IMR-90 (cell line): ENCODE measurements around the gene PALLD. TPM values are rescaled to one million over a fixed set of nuclear protein-coding genes. Genes with fewer than 3 reads are reported as not detected.

Experiments
- ATAC-seq: fragments of 200-7000 bp; cut with Tn5 transposase; 2 replicates; pipeline ENCODE4 v1.9.1; 2020; ENCODE audit warnings: low read depth, mild to moderate bottlenecking, moderate library complexity
- BruUV-seq: library from RNA; stranded (reverse); fragments of 400-500 nt; replicated peaks from 2 replicates; lab custom pipeline; 2021; lab: Mats Ljungman, UMichigan
- CTCF ChIA-PET: fragments of 300-600 bp; formaldehyde crosslinking; extraction: SDS; loops from one replicate; lab custom pipeline; 2021; ENCODE audit warnings: antibody characterized with exemption; lab: Yijun Ruan, JAX
- POLR2A ChIA-PET: fragments of 300-600 bp; sonication (Branson Sonifier 250); formaldehyde crosslinking; loops from one replicate; lab custom pipeline; 2022; ENCODE audit warnings: antibody characterized with exemption; ENCODE audit not compliant: unreplicated experiment; lab: Charles Lee
- DNase-seq: peaks from one replicate; pipeline ENCODE4 v3.0.0; 2013
- H2AFZ ChIP-seq: replicated peaks from 2 replicates; pipeline ENCODE3; 2013; ENCODE audit warnings: low read length, mild to moderate bottlenecking; ENCODE audit not compliant: poor library complexity
- H2AK5ac ChIP-seq: 2 replicates; pipeline ENCODE4 v1.6.1; 2013; ENCODE audit warnings: low read depth, low read length, inconsistent platforms
- H2AK9ac ChIP-seq: replicated peaks from 2 replicates; pipeline ENCODE3; 2013; ENCODE audit warnings: mild to moderate bottlenecking, low read depth, low read length, moderate library complexity; ENCODE audit not compliant: poor library complexity
- H2BK120ac ChIP-seq: 2 replicates; pipeline ENCODE4 v1.6.1; 2013; ENCODE audit warnings: low read depth, low read length, inconsistent platforms
- H2BK15ac ChIP-seq: 3 replicates; pipeline ENCODE4 v1.6.1; 2013; ENCODE audit warnings: low read depth, low read length, inconsistent platforms
- H2BK20ac ChIP-seq: 2 replicates; pipeline ENCODE4 v1.6.1; 2013; ENCODE audit warnings: low read depth, mild to moderate bottlenecking, inconsistent platforms, low read length, moderate library complexity
- H2BK5ac ChIP-seq: 2 replicates; pipeline ENCODE4 v1.6.1; 2013; ENCODE audit warnings: mild to moderate bottlenecking, low read depth, low read length, inconsistent platforms; ENCODE audit not compliant: poor library complexity, severe bottlenecking
- H3K14ac ChIP-seq: replicated peaks from 2 replicates; pipeline ENCODE4 v1.6.1; 2013; ENCODE audit warnings: low read depth, low read length, inconsistent platforms
- H3K18ac ChIP-seq: 2 replicates; pipeline ENCODE4 v1.6.1; 2013; ENCODE audit warnings: low read depth, low read length, control low read depth
- H3K23ac ChIP-seq: 2 replicates; pipeline ENCODE4 v1.6.1; 2013; ENCODE audit warnings: low read depth, low read length, inconsistent platforms
- H3K27ac ChIP-seq: 2 replicates; pipeline ENCODE4 v1.5.1; 2013; ENCODE audit warnings: mild to moderate bottlenecking, control low read depth, low read length; ENCODE audit not compliant: insufficient read depth
- H3K27me3 ChIP-seq: 2 replicates; pipeline ENCODE4 v1.6.1; 2013; ENCODE audit warnings: low read length; ENCODE audit not compliant: control insufficient read depth, insufficient read depth
- H3K36me3 ChIP-seq: 2 replicates; pipeline ENCODE4 v1.6.1; 2013; ENCODE audit warnings: low read length, mixed read lengths; ENCODE audit not compliant: control insufficient read depth, insufficient read depth
- H3K4ac ChIP-seq: 2 replicates; pipeline ENCODE4 v1.6.1; 2013; ENCODE audit warnings: low read depth, low read length, inconsistent platforms
- H3K4me1 ChIP-seq: 2 replicates; pipeline ENCODE4 v1.6.1; 2013; ENCODE audit warnings: low read length, mixed read lengths; ENCODE audit not compliant: control insufficient read depth, insufficient read depth
- H3K4me2 ChIP-seq: 2 replicates; pipeline ENCODE4 v1.6.1; 2013; ENCODE audit warnings: low read depth, mild to moderate bottlenecking, control low read depth, low read length, moderate library complexity
- H3K4me3 ChIP-seq: 2 replicates; pipeline ENCODE4 v1.5.1; 2013; ENCODE audit warnings: low read depth, mild to moderate bottlenecking, control low read depth, low read length, moderate library complexity; ENCODE audit not compliant: insufficient read depth
- H3K56ac ChIP-seq: 2 replicates; pipeline ENCODE4 v1.6.1; 2013; ENCODE audit warnings: low read length, inconsistent platforms; ENCODE audit not compliant: insufficient read depth; ENCODE audit errors: extremely low read depth
- H3K79me1 ChIP-seq, 2 experiments: 2 replicates each; pipeline ENCODE4 v1.6.1; 2013; ENCODE audit warnings: low read length in 2 of 2, inconsistent platforms in 1 of 2, low read depth in 1 of 2
- H3K9ac ChIP-seq: 2 replicates; pipeline ENCODE4 v1.6.1; 2013; ENCODE audit warnings: low read depth, low read length, control low read depth
- H3K9me1 ChIP-seq: 2 replicates; pipeline ENCODE4 v1.6.1; 2013; ENCODE audit warnings: low read length, inconsistent platforms; ENCODE audit not compliant: insufficient read depth
- H3K9me3 ChIP-seq: 2 replicates; pipeline ENCODE4 v1.6.1; 2013; ENCODE audit warnings: low read length; ENCODE audit not compliant: control insufficient read depth, insufficient read depth
- H4K20me1 ChIP-seq: 2 replicates; pipeline ENCODE4 v1.6.1; 2013; ENCODE audit warnings: low read length, inconsistent platforms; ENCODE audit not compliant: insufficient read depth
- H4K5ac ChIP-seq: 2 replicates; pipeline ENCODE4 v1.6.1; 2013; ENCODE audit warnings: mild to moderate bottlenecking, low read depth, low read length, control low read depth
- H4K8ac ChIP-seq, 2 experiments: 2 replicates each; pipeline ENCODE4 v1.6.1; 2013; ENCODE audit warnings: low read depth in 2 of 2, low read length in 2 of 2, control low read depth in 1 of 2, inconsistent platforms in 1 of 2
- H4K91ac ChIP-seq: 2 replicates; pipeline ENCODE4 v1.6.1; 2013; ENCODE audit warnings: low read depth, low read length, inconsistent platforms; ENCODE audit not compliant: insufficient read depth
- NFE2L2 ChIP-seq: fragments of 150-350 bp; IDR thresholded peaks from 2 replicates; pipeline ENCODE4 v1.6.1; 2016; ENCODE audit warnings: low read depth, mild to moderate bottlenecking, low read length
- RCOR1 ChIP-seq: IDR thresholded peaks from 2 replicates; pipeline ENCODE4 v1.6.1; 2012; ENCODE audit warnings: mild to moderate bottlenecking, low read length, improper control_type of control experiment; ENCODE audit not compliant: insufficient replicate concordance
- RFX5 ChIP-seq: IDR thresholded peaks from 2 replicates; pipeline ENCODE4 v1.8.0; 2012; ENCODE audit warnings: low read depth, mild to moderate bottlenecking, low read length, moderate library complexity
- WGBS, 2 experiments: methylation state at CpG; one replicate each; pipeline versions ENCODE4 v1.1.5 to v1.1.7; 2013; ENCODE audit warnings: missing lambda C conversion rate in 2 of 2; ENCODE audit not compliant: insufficient read length in 1 of 2; ENCODE audit errors: extremely low coverage in 2 of 2; 5-methylcytosine and 5-hydroxymethylcytosine counted together
- dilution Hi-C: fragments of 300-500 bp; cut with HindIII; formaldehyde crosslinking; loops from one replicate; pipeline ENCODE4 v1.14.3; 2018; ENCODE audit warnings: low sequenced_read_pairs; ENCODE audit not compliant: unreplicated experiment
- in situ Hi-C: fragments of 300-500 bp; cut with MboI; formaldehyde crosslinking; loops from 3 replicates; pipeline ENCODE4 v1.14.3; 2019; ENCODE audit warnings: low sequenced_read_pairs, inconsistent platforms, mixed read lengths
- intact Hi-C: fragments of 100-400 bp; cut with micrococcal nuclease; formaldehyde crosslinking; loops from 2 replicates; pipeline ENCODE4 v1.10.0; 2022
- polyA plus RNA-seq, 3 experiments: library from polyadenylated mRNA; depleted of rRNA; stranded (reverse); fragments of >200 nt; gene quantifications; 2 replicates each; pipeline ENCODE4 v1.2.3, GENCODE V29; 2012; ENCODE audit warnings: low replicate concordance in 1 of 3
- total RNA-seq: library from RNA; depleted of rRNA; stranded (reverse); fragments of >200 nt; gene quantifications from 2 replicates; pipeline ENCODE4 v1.2.3, GENCODE V29; 2012

The PALLD gene
- total and polyA plus RNA-seq, 2 of the 4 experiments (the other 2 are of a cell fraction): 91.0 to 91.9 TPM

DNA sequence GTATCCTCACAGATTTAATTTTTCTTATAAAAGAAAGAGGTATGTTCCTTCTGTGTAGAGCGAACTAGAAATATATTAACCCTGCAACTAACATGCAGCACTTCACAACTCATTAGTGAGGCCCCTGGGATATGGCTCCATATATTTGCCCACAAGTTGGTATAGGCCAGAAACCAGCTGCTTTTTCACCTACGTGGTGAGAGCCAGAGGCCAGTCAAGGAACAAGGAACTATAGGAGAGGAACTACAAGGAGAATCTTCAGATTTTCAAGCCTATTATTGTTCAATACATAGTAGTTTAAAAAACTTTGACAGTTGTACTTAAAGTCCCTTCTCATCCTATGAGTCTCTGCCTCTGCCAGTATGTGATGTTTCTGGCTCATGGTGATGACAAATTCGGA, 307.3 kb downstream of the PALLD start:
- Histone ChIP-seq H3K14ac (peak overlapping the region; percentile 47), H4K91ac (peak overlapping the region; percentile 47; the same call in 1 of the 2 replicates), H3K9ac (no peak overlapping the region), H3K4me2 (no peak overlapping the region), H2BK120ac (peak overlapping the region; percentile 76), H3K9me1 (no peaks in the 10 kb centered on the region; the same call in 1 of the 2 replicates), H4K20me1 (no peaks in the 10 kb centered on the region), H3K27ac (peak overlapping the region; percentile 71), H2BK5ac (peak overlapping the region; percentile 59), H3K18ac (peak overlapping the region; percentile 87), H2AK9ac (no peak overlapping the region), H3K4me1 (peaks cover 6% of the 10 kb centered on the region), H3K56ac (peak overlapping the region; percentile 22; the same call in 1 of the 2 replicates), H3K23ac (peak overlapping the region; percentile 75), H3K79me1 (no peaks in the 10 kb centered on the region), H4K8ac (peak overlapping the region; percentile 13 to 58; a peak in 3 of 4 replicates), H2AFZ (no peak overlapping the region), H3K4ac (peak overlapping the region; percentile 87), H2BK15ac (peak overlapping the region; percentile 40; the same call in 2 of the 3 replicates), H3K36me3 (no peaks in the 10 kb centered on the region), H3K9me3 (no peaks in the 10 kb centered on the region), H4K5ac (peak overlapping the region; percentile 64), H3K27me3 (no peaks in the 10 kb centered on the region), H3K4me3 (no peak overlapping the region), H2BK20ac (peak overlapping the region; percentile 83), H2AK5ac (peak overlapping the region; percentile 57)
- TF ChIP-seq NFE2L2 (no peak), RFX5 (no peak), RCOR1 (no peak)
- in situ Hi-C loops: no loop called here
- ChIA-PET POLR2A (no interaction called here), CTCF (no interaction called here)
- ATAC-seq (no peak; the same call in 1 of the 2 replicates), DNase-seq (no peak)
- no TSS peak for BruUV-seq
- WGBS, 2 experiments: no CpG with 5 or more reads among the region's 3 CpGs
- dilution Hi-C loops: no loop called here
- intact Hi-C loops: no loop called here
